SKM-1 treated with dmso at 0.1 percent for 144 hours (cell line): ENCODE data around the gene FAF1.

Experiments used
- DNase-seq: peaks from one replicate; lab custom pipeline; 2025; ENCODE audit not compliant: unreplicated experiment; lab: John Stamatoyannopoulos, UW

Gene FAF1

GRCh38 chr1:50450861-50451653, 509.0 kb downstream of the FAF1 start:
- DNase-seq: no peak

- DNase-seq: no peak
Measured at GRCh38 chr1:50447961-50448360, 512.1 kb downstream of the FAF1 start.

- no peak for DNase-seq
Measured at GRCh38 chr1:50441183-50441582, 518.9 kb downstream of the FAF1 start.

GRCh38 chr1:50438945-50439344, 521.1 kb downstream of the FAF1 start:
- no peak for DNase-seq

GRCh38 chr1:50436489-50436888, 523.6 kb downstream of the FAF1 start:
- DNase-seq: no peak

GRCh38 chr1:50430010-50430405, 530.1 kb downstream of the FAF1 start:
- no peak for DNase-seq

GRCh38 chr1:50427818-50428779, 532.0 kb downstream of the FAF1 start:
- no peak for DNase-seq

- no peak for DNase-seq
Measured at GRCh38 chr1:50427086-50427817, 532.8 kb downstream of the FAF1 start.

- no peak for DNase-seq
Measured at GRCh38 chr1:50426702-50427085, 533.4 kb downstream of the FAF1 start.

GRCh38 chr1:50426108-50426700, 533.9 kb downstream of the FAF1 start:
- DNase-seq: no peak

- DNase-seq: no peak
Measured at GRCh38 chr1:50425376-50426107, 534.5 kb downstream of the FAF1 start.

- no peak for DNase-seq
Measured at GRCh38 chr1:50424884-50425375, 535.1 kb downstream of the FAF1 start.

- no peak for DNase-seq
Measured at GRCh38 chr1:50424045-50424883, 535.8 kb downstream of the FAF1 start.

- no peak for DNase-seq
Measured at GRCh38 chr1:50423670-50424000, 536.4 kb downstream of the FAF1 start.

GRCh38 chr1:50422946-50423669, 537.0 kb downstream of the FAF1 start, which contains the start of gene DMRTA2:
DMRTA2 (minus strand) TSS chr1:50423443; CDS start chr1:50421536, 1,907 bp downstream.
- DNase-seq: no peak

- DNase-seq: no peak
Measured at GRCh38 chr1:50422675-50422945, 537.5 kb downstream of the FAF1 start.

- no peak for DNase-seq
Measured at GRCh38 chr1:50421768-50422674, 538.0 kb downstream of the FAF1 start.

- no peak for DNase-seq
Measured at GRCh38 chr1:50421366-50421748, 538.7 kb downstream of the FAF1 start.
